Suprapubic skin (tissue), 4 donors: ENCODE results near the gene MDM4. TPM values are rescaled to one million over a fixed set of nuclear protein-coding genes. Genes with fewer than 3 reads are reported as not detected.

ENCODE experiments used
- DNase-seq, 2 donors: peaks; one replicate each; pipeline ENCODE4 v3.0.0-alpha.2; 2019; ENCODE audit warnings: low spot score in 2 of 2
- H3K27ac ChIP-seq: fragments of 200-600 bp; sonication (generic); one replicate; pipeline ENCODE4 v1.5.1; 2019
- H3K27me3 ChIP-seq: fragments of 200-600 bp; sonication (generic); one replicate; pipeline ENCODE4 v1.5.1; 2019
- H3K36me3 ChIP-seq: fragments of 200-600 bp; sonication (generic); one replicate; pipeline ENCODE4 v1.5.1; 2019
- H3K4me1 ChIP-seq: fragments of 200-600 bp; sonication (generic); one replicate; pipeline ENCODE4 v1.5.1; 2019
- H3K4me3 ChIP-seq: fragments of 200-600 bp; sonication (generic); one replicate; pipeline ENCODE4 v1.5.1; 2019; ENCODE audit warnings: mild to moderate bottlenecking
- H3K9me3 ChIP-seq: fragments of 200-600 bp; sonication (generic); one replicate; pipeline ENCODE4 v1.5.1; 2019
- EP300 ChIP-seq: sonication (generic); formaldehyde crosslinking; IDR thresholded peaks from one replicate; pipeline ENCODE4 v1.6.1; 2017; ENCODE audit warnings: antibody characterized with exemption
- POLR2A ChIP-seq, 2 donors: fragments of 450-650 bp; IDR thresholded peaks; one replicate each; pipeline ENCODE4 v1.6.1; 2017; ENCODE audit warnings: antibody characterized with exemption in 2 of 2, mild to moderate bottlenecking in 2 of 2, moderate library complexity in 2 of 2
- POLR2AphosphoS5 ChIP-seq, 3 donors: sonication (generic); formaldehyde crosslinking; IDR thresholded peaks; one replicate each; pipeline ENCODE4 v1.6.1; 2017; ENCODE audit warnings: antibody characterized with exemption in 3 of 3
- WGBS: methylation state at CpG from one replicate; pipeline ENCODE4 v1.1.5; 2018; 5-methylcytosine and 5-hydroxymethylcytosine counted together
- total RNA-seq, 4 donors: library from RNA; depleted of rRNA; stranded (reverse); fragments of >200 nt; gene quantifications; one replicate each; pipeline ENCODE4 v1.1.0, GENCODE V29; 2016
- TF ChIP-seq, protein P1 (sequence below), 2 donors: fragments of 200-600 bp in 1 of 2; fragments of 450-650 bp in 1 of 2; sonication (generic) in 1 of 2; IDR thresholded peaks; one replicate each; pipeline ENCODE4 v1.5.1; 2016 to 2019; ENCODE audit warnings: antibody characterized with exemption in 2 of 2, mild to moderate bottlenecking in 1 of 2, moderate library complexity in 1 of 2

Gene MDM4
- total RNA-seq, 4 donors from 2014 or later, result 49.1 to 222 (median 63.2) TPM

DNA sequence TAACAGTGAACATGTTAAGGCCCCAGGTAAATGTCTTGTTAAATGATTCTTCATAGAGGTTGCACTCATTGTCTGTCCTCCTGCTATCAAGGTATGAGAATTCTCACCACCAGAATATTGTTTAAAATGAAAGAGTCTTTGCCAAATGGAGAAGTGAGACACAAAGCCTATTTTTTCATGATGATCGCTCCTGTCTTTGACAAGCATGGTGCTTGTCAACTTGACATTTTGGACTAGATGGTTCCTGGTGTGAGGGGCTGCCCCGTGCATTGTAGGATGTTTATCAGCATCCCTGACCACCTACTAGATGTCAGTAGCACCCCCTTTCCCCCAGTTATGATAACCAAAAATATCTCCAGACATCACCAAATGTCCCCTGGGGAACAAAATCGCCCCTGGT lies 65.6 kb downstream of the MDM4 start:
- Histone ChIP-seq H3K4me3 (no peak overlapping the region), H3K9me3 (no peaks in the 10 kb centered on the region), H3K27me3 (no peaks in the 10 kb centered on the region), H3K36me3 (no peaks in the 10 kb centered on the region), H3K27ac (no peak overlapping the region), H3K4me1 (peaks cover 19% of the 10 kb centered on the region)
- DNase-seq, result no peak
- 93% methylated on average over 3 of the region's 3 CpGs for WGBS
- no peak for TF ChIP-seq EP300
- no peak for TF ChIP-seq POLR2A (IDR thresholded peaks at IDR 0.05)
- no peak for TF ChIP-seq POLR2AphosphoS5 (IDR thresholded peaks at IDR 0.05)
- TF ChIP-seq, protein P1, sequence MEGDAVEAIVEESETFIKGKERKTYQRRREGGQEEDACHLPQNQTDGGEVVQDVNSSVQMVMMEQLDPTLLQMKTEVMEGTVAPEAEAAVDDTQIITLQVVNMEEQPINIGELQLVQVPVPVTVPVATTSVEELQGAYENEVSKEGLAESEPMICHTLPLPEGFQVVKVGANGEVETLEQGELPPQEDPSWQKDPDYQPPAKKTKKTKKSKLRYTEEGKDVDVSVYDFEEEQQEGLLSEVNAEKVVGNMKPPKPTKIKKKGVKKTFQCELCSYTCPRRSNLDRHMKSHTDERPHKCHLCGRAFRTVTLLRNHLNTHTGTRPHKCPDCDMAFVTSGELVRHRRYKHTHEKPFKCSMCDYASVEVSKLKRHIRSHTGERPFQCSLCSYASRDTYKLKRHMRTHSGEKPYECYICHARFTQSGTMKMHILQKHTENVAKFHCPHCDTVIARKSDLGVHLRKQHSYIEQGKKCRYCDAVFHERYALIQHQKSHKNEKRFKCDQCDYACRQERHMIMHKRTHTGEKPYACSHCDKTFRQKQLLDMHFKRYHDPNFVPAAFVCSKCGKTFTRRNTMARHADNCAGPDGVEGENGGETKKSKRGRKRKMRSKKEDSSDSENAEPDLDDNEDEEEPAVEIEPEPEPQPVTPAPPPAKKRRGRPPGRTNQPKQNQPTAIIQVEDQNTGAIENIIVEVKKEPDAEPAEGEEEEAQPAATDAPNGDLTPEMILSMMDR (IDR thresholded peaks at IDR 0.05), result no peak

DNA sequence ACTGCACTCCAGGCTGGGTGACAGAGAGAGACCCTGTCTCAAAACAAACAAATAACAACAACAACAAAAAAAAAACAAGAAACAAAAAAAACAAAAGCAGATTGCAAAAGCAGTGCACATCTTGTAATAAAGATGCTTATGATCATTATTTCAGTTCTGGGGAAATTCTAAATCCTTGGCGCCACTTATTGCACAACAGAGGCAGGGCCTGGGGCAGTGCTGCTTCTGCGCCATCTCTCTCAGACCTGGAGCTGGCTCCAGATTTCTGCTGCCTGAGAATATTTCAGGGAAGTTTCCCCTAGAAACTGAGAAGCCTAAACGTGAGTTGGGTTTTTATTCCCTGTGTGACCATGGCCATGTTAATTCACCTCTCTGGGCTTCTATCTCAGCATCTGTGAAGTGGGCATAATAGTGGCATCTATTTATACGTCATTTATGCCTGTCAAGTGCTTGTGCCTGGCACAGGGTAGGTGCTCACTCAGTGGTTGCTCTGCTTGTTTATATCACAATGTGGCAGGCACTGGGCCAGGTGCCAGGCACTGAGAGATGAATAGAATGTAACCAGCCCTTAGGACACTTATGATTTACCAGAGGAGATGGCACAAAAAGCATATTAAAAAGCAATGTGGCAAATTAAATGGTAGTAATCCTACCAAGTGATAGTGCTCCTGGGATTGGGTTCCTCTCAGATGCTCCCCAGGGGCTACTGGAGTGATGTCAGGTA lies 67.9 kb downstream of the MDM4 start:
- no peaks in the 10 kb centered on the region for H3K9me3 ChIP-seq
- H3K27ac ChIP-seq, result no peak overlapping the region
- no peak for TF ChIP-seq EP300
- no peak for TF ChIP-seq POLR2AphosphoS5 (IDR thresholded peaks at IDR 0.05)
- no peak for TF ChIP-seq POLR2A (IDR thresholded peaks at IDR 0.05)
- TF ChIP-seq, protein P1 (IDR thresholded peaks at IDR 0.05), result no peak
- 66% methylated on average over 4 of the region's 4 CpGs for WGBS
- no peaks in the 10 kb centered on the region for H3K36me3 ChIP-seq
- no peaks in the 10 kb centered on the region for H3K27me3 ChIP-seq
- H3K4me1 ChIP-seq, result peaks cover 10% of the 10 kb centered on the region
- DNase-seq, result no peak
- H3K4me3 ChIP-seq, result no peak overlapping the region

DNA sequence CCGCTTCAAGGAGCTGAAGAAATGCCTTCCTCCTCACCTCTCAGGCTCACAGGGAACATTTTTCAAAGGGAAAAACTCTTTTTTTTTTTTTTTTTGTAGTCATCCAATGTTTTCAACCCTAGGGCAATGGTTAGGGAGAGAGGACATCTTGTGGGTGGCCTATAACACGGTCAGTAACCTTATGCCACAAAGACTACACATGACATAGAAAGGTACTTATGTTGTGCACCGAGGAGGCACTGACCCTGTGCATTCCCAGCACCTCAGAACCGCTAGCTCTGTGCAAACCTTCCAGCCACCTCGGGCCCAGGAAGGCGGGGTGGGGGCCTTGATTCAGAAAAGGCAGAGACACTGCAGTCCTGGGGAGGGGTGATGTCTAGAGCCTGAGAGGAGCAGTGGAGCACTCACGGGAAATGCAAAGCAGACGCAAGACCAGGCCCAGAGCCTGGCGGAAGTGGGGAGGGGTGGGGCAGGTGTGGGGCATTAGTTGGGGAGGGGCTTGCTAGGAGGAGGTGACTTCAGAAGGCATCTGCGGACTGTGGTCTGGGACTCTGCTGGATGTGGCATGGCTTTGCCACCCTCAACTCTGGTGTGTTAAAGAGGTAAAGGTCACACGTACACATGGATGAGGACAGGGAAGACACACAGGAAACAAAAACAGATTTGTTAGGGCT lies 68.6 kb downstream of the MDM4 start:
- Histone ChIP-seq H3K36me3 (no peaks in the 10 kb centered on the region), H3K27ac (no peak overlapping the region), H3K27me3 (no peaks in the 10 kb centered on the region), H3K4me1 (peaks cover 3% of the 10 kb centered on the region), H3K9me3 (no peaks in the 10 kb centered on the region), H3K4me3 (no peak overlapping the region)
- no peak for DNase-seq
- TF ChIP-seq EP300 (no peak), POLR2A (IDR thresholded peaks at IDR 0.05) (no peak), POLR2AphosphoS5 (IDR thresholded peaks at IDR 0.05) (no peak)
- TF ChIP-seq, protein P1 (IDR thresholded peaks at IDR 0.05), result no peak
- 76% methylated on average over 9 of the region's 11 CpGs for WGBS

DNA sequence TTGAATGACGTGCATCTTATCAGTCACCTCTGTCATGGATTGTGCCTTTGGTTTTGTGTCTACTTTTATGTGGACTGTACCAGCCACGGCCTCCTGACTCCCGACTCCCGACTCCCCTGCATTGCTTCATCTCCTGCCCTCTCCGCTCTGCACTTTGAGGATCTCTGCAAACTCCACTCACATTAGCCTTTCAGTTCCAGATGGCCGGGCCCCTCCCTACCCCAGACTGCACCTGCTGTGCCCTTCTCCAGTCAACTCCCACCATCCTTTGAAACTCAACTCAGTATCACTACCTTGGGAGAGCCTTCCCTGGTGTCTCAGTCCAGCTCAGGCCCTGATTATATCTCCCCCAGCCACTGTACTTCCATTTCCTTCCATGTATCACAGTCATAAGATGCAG lies 71.4 kb downstream of the MDM4 start:
- Histone ChIP-seq H3K4me3 (no peak overlapping the region), H3K4me1 (peaks cover 3% of the 10 kb centered on the region), H3K27ac (no peak overlapping the region), H3K9me3 (no peaks in the 10 kb centered on the region), H3K36me3 (no peaks in the 10 kb centered on the region), H3K27me3 (no peaks in the 10 kb centered on the region)
- DNase-seq, result no peak
- TF ChIP-seq POLR2A (IDR thresholded peaks at IDR 0.05) (no peak), POLR2AphosphoS5 (IDR thresholded peaks at IDR 0.05) (no peak), EP300 (no peak)
- TF ChIP-seq, protein P1 (IDR thresholded peaks at IDR 0.05), result no peak
- WGBS, result 93% methylated on average over 6 of the region's 6 CpGs

DNA sequence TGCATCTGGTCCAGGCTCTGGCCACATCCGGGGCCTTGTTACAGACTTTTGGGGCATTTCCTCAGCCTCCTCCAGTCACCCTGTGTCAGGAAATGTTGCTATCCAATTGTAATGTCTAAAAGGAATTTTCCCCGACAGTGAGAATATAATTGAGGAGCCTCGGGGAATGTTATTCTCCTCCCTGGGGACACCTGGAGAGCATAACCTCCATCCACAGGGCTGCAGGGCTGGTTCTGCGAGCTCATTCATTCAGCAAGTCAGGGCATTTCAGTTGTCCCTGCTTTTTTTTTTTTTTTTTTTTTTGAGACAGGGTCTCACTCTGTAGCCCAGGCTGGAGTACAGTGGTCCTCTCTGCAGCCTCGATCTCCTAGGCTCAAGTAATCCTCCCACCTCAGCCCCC lies 72.6 kb downstream of the MDM4 start:
- WGBS, result 65% methylated on average over 5 of the region's 5 CpGs
- DNase-seq, result no peak
- Histone ChIP-seq H3K4me3 (no peak overlapping the region), H3K27me3 (no peaks in the 10 kb centered on the region), H3K9me3 (no peaks in the 10 kb centered on the region), H3K4me1 (peaks cover 3% of the 10 kb centered on the region), H3K27ac (no peak overlapping the region), H3K36me3 (no peaks in the 10 kb centered on the region)
- TF ChIP-seq, protein P1 (IDR thresholded peaks at IDR 0.05), result no peak
- TF ChIP-seq POLR2A (IDR thresholded peaks at IDR 0.05), result no peak
- no peak for TF ChIP-seq EP300
- TF ChIP-seq POLR2AphosphoS5 (IDR thresholded peaks at IDR 0.05), result no peak
